ENCODE data around the gene NOC4L.
"Not testable (repeated sequence)": the region's sequence is repeated elsewhere in the genome, so short reads cannot be mapped to it uniquely, and the experiment has no call there.

The NOC4L gene

DNA sequence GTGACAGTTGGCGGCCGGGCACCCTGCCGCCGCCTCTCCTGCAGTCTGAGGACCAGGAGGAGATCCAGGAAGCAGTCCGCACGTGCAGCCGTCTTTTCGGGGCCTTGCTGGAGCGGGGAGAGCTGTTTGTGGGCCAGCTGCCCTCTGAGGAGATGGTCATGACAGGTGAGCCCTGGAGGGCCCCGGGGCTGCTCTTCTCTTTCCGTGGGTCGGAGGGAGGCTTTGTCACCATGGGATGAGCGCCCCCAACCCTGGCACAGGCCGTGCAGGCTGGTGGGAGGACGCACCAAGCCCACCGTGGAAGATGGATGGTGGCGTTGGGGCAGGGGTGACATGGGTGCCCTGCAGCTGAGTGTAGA lies 532 bp downstream of the NOC4L start:
- no peak for DNase-seq

DNA sequence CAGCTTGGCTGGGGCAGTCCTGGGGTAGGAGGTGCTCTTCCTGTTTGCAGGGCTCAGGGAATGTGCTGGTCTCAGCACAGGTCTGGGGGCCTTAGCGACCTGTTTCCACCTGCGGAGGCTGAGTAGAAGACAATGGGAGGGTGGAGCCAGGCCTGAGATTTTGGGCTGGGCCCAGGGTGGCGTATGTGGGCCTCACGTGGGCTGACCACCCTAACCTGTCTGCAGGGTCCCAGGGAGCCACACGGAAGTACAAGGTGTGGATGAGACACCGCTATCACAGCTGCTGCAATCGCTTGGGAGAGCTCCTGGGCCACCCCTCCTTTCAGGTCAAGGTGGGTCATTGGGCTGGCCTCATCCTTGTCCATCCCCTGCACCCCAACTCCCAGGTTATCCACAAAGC lies 1.1 kb downstream of the NOC4L start:
- DNase-seq = no peak

DNA sequence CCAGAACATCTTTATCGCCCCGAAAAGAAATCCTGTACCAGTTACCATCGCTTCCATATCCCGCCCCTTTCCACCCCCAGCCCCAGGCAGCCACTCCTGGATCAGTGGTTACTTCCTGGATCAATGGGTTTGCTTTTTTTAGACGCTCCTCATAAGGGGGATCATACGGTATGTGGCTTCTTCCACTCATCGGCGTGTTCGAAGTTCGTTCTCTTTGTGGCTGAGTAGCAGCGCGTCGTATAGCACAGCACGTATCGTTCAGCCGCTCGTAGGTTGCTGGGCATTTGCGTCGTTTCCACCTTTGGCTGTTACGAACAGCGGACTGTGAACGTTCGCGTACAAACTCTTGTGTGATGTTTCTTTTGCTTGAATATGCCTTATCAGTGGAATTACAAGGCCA lies 1.8 kb downstream of the NOC4L start:
- no peak for DNase-seq

DNA sequence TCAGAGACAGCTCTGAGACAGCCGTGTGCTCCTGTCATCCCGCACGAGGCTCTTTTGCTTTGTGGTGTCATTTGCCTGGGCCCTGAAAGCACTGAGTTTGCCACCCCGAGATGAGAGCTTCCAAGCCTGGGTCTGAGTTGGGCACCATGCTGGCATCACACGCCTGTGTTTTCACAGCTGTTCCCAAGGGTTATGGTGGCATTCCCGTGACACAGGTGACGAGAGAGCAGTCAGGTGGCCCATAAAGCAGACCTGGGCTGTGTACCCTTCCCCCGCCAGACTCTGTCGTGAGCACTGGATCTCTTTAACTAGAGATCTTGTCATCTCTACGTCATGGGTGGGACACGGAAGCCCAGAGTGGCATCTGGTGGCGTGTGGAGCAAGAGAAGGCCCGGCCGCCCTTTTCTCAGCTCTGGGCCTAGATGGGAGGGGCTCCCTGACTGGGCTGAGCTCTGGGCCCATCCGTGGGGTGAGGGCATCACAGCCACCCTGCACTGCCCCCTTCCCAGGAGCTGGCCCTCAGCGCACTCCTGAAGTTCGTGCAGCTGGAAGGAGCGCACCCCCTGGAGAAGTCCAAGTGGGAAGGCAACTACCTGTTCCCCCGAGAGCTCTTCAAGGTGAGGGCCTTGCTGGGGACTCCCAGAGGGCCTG lies 2.6 kb downstream of the NOC4L start:
- DNase-seq = no peak

DNA sequence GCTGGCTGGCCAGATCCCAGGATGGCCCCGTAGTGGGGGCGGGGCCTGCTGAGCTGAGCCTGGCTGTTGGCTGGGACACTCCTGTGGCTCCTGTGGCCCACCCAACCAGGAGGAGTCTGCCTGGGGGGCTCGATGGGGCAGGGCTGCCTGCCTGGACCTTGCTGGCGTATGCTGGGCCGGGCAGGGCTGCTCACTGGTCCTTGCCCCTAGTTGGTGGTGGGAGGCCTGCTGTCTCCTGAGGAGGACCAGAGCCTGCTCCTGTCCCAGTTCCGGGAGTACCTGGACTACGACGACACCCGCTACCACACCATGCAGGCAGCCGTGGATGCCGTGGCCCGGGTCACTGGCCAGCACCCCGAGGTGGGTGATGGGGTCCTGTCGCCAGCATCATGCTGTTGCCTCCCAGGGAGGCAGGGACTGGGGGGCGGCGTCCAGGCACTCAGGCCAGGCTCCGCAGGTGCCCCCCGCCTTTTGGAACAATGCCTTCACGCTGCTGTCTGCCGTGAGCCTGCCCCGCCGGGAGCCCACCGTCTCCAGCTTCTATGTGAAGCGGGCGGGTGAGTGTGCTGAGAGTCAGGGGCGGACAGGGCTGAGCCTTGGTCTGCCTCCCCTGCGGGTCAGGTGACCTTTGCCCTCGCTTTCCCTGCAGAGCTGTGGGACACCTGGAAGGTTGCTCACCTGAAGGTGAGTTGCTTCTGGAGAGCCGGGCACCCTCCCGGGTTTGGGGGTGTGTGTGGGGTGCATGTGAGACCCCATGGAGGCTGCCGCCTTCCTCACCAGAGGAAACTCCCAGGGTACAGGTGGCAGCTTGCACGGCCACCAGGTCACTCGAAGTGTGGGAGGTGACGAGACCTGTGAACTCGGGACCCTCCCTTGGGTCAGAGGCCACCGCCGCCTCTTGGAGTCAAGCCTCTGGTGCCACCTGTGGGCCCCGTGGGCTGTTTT lies 3.4 kb downstream of the NOC4L start:
- DNase-seq = no peak

DNA sequence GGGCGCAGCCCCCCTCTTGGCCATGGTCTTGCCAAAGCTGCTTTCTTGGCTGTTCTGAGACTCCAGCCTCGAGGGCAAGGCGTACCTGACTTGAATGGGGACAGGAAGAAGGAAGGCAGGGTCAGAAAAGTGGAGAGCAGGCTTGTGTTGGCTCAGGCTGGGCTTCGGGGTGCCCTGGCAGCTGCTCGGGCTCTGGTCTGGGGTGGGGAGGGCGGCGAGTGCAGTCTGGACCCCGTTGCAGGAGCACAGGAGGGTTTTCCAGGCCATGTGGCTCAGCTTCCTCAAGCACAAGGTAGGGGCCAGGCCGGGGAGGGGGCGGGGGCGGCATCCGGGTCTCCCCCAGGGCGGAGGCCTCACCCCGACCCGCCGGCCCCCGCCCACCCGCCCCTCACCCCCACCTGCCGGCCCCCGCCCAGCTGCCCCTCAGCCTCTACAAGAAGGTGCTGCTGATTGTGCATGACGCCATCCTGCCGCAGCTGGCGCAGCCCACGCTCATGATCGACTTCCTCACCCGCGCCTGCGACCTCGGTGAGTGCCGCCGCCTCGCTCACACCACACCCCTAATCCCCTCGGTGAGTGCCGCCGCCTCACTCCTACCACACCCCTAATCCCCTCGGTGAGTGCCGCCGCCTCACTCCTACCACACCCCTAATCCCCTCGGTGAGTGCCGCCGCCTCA lies 4.2 kb downstream of the NOC4L start:
- DNase-seq = no peak

DNA sequence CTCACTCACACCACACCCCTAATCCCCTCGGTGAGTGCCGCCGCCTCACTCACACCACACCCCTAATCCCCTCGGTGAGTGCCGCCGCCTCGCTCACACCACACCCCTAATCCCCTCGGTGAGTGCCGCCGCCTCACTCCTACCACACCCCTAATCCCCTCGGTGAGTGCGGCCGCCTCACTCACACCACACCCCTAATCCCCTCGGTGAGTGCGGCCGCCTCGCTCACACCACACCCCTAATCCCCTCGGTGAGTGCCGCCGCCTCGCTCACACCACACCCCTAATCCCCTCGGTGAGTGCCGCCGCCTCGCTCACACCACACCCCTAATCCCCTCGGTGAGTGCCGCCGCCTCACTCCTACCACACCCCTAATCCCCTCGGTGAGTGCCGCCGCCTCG lies 5.3 kb downstream of the NOC4L start:
- DNase-seq = not testable (repeated sequence)

DNA sequence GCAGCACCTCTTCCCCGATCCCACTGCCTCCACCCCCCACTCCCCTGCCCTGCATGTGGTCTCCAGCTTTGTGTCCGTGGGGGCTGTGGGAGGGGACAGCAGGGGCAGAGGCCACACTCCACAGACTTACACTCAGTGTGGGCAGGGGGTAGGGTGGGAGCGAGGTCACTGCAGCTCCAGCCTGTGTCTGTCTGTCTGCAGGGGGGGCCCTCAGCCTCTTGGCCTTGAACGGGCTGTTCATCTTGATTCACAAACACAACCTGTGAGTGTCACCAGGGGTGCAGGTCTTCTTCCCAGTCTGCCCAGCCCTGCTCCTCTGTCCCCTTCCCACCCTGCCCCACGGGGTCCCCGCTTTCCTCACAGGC lies 6.5 kb downstream of the NOC4L start:
- DNase-seq = no peak

DNA sequence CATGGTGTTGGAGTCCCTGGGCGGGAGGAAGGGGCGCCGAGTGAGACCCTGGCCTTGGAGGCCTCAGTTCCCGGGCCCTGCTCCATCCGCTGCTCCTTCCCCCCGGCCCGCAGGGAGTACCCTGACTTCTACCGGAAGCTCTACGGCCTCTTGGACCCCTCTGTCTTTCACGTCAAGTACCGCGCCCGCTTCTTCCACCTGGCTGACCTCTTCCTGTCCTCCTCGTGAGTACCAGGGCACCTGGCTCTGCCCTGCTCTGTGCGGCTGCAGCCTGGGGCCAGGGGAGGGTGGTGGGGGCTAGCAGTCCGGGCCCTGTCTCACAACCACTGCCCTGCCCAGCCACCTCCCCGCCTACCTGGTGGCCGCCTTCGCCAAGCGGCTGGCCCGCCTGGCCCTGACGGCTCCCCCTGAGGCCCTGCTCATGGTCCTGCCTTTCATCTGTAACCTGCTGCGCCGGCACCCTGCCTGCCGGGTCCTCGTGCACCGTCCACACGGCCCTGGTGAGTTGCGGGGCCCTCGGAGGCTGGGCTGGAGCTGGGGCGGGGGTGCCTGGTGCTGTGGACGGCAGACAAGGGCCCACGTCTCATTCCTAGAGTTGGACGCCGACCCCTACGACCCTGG lies 7.0 kb downstream of the NOC4L start:
- DNase-seq = no peak

DNA sequence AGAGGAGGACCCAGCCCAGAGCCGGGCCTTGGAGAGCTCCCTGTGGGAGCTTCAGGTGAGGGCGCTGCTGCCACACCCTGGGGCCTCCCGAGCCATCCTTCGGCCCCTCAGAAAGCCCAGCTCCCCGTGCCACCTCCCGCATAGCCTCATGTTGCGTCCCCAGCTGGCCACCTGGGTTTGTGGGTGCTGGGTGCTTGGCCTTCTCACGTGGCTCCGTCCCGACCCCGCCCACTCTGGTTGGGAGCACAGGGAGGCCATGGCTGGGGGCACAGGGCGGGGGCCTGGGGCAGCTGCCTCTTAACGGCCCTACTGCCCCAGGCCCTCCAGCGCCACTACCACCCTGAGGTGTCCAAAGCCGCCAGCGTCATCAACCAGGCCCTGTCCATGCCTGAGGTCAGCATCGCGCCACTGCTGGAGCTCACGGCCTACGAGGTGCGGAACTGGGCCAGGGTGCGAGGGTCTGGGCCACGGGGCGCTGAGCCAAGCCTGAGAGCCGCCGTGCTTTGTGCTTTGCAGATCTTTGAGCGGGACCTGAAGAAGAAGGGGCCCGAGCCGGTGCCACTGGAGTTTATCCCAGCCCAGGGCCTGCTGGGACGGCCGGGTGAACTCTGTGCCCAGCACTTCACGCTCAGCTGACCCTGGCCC lies 7.6 kb downstream of the NOC4L start:
- DNase-seq = no peak

DNA sequence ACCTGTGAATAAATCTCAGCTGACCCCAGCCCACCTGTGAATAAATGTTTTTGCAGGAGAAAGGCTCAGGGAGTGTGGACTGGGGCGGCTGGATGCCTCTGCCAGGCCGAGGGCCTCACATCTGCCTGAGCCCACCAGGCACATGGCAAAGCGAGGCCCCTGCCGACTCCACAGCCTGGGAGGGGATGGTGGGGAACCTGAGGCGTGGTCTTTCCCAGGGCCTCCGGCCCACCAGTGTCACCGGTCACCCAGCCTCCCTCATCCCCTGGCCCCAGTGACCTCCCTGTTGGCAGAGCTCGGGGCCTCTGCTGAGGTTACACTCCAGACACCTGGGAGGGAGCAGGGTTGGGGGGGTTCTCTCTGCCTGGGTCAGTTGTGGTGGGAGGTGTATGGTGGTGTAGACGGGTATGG lies 8.2 kb downstream of the NOC4L start:
- no peak for DNase-seq

DNA sequence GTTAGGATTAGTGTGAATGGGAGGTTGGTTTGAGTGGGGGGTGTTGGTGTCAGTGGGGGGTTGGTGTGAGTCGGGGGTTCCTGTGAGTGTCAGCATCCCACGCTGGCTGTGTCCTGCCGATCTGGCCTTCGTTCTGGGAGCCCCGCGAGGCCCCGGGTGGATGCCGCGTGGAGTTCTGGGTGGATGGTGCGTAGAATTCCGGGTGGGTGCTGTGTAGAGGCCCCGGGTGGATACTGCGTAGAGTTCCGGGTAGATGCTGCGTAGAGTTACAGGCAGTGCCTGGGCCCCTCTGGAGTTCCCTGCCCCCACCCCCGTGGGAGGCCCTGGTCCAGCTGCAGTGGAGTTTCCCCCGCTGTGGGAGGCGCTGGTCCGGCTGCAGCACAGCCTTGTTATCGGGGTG lies 8.7 kb downstream of the NOC4L start:
- no peak for DNase-seq

DNA sequence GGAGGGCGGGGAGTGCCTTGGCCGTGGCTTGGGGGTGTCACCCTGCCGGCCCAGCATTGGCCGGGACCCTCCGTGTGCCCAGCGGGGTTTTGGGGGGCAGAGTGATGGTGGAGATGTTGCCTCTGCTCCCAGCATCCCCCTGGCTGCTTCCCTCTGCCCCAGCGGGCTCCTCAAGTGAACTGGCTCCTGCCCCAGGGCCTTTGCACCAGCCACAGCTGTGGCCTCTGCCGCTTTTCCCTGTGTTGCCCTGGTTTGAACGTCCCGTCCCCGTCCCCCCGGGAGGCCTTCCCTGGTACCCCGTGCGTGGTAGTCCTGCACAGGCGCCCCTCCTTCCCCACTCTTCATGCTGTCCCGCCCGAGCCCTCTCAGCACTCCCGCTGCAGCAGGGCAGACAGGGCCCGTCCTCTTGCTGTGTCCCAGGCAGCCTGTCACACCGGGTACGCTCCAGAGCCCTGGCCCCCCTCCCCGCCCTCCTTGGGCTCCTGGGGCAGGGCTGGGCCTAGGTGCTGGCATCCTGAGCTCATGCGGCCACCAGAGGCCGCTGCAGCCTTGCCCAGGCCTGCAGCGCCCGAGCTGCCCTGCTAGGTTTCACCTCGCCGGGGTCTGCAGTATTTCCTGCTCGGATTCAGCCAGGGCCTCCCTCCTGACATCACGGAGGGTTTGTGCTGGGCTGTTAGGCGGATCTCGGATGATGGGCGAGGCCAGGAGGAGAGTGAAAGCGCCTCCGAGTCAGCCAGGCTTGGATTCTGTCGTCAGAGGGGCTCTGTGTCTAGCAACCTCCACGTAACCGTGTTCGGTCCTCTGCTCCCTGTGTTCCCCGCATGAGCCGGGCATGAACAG lies 9.5 kb downstream of the NOC4L start:
- DNase-seq = no peak

DNA sequence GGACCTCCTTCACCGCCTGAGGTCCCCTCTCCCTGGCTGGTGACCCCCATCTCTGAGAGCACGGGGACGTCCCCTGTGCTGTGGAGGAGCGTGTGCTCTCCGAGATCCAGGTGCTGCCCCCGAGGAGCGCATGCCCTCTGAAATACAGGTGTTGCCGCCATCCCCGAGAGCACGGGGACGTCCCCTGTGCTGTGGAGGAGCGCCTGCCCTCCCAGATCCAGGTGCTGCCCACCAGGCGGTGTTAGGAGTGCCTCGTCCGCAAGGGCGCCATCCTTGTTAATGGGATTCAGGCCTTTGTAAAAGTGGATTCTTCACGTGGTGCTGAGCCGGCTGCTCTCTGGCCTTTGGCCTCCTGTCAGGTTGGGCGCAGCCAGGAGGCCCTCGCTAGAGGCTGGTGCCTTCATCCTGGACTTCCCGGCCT lies 10.1 kb downstream of the NOC4L start:
- no peak for DNase-seq

DNA sequence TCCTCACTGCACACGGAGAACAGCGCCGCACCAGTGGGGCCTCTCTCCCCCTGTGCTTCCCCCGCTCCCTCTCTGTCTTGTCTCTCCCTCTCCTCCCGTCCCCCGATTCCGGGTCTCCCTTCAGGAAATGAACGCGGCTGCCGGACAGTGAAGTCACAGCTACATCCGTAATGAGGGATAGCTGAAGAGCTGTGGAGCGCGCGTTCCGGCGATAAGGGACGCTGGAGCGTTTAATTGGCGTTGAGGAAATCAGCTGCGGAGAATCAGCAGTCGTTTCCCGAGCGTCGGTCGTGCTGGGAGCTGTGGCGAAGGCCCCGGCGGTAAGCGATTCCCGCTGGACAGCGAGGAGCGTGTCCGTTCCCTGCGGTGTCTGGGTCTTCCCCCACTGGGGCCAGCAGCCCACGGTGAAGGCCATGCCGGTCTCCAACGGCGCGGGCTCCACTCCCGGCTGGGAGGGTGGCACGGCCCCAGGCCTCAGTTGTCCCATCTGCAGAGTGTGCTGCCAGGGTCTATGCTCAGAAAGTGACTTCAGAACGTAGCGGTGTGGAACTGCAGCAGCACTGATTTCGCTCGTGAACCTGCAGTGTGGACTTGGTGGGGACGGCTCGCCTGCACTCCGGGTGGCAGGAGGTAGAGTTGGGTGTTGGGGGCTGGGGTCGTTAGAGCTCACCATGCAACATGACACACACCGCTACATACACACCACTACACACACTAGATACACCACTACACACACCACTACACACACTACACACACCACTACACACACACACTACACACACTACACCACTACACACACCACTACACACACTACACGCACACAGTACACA lies 10.9 kb downstream of the NOC4L start:
- DNase-seq = no peak

DNA sequence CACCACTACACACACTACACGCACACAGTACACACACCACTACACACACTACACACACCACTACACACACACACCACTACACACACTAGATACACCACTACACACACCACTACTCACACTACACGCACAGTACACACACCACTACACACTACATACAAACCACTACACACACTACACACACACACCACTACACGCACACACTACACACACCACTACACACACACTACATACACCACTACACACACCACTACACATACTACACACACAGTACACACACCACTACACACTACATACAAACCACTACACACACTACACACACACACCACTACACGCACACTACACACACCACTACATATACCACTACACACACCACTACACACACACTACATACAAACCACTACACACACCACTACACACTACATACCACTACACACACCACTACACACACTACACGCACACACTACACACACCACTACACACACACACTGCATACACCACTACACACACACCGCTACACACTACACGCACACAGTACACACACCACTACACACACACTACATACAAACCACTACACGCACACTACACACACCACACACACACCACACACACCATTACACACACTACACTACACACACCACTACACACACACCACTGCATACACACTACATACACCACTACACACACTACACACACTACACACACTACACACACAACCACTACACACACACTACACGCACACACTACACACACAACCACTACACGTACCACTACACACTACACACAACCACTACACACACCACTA lies 11.7 kb downstream of the NOC4L start:
- DNase-seq = no peak

DNA sequence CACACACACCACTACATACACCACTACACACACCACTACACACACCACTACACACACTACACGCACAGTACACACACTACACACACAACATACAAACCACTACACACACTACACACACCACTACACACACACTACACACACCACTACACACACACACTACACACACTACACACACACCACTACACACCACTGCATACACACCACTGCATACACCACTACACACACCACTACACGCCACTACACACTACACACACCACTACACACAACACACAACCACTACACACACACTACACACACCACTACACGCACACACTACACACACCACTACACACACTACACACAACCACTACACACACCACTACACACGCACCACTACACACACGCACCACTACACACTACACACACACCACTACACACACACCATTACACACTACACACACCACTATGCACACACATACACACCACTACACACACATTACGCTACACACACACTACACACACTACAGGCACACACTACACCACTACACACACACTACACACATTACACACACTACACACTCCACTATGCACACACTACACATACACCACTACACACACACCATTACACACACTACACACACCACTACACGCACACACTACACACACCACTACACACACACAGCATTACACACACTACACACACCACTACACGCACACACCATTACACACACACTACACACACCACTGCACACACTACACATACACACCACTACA lies 12.5 kb downstream of the NOC4L start:
- DNase-seq = no peak

DNA sequence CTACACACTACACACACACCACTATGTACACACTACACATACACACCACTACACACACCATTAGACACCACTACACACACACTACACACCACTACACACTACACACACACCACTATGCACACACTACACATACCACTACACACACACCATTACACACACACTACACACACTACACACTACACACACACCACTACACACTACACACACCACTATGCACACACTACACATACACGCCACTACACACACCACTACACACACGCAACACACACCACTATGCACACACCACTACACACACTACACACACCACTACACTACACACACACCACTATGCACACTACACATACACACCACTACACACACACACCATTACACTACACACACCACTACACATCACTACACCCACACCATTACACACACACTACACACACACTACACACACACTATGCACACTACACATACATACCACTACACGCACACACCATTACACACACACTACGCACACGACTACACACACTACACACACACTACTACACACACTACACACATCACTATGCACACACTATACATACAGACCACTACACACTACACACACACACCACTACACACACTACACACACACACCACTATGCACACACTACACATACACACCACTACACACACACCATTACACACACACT lies 13.6 kb downstream of the NOC4L start:
- no peak for DNase-seq

All from NCI-H2029 treated with DMSO at 0.1 percent for 48 hours (cell line).